ENCODE data around the gene VRTN. TPM values are rescaled to one million over a fixed set of nuclear protein-coding genes. Genes with fewer than 3 reads are reported as not detected.
"Not testable (repeated sequence)": the region's sequence is repeated elsewhere in the genome, so short reads cannot be mapped to it uniquely, and the experiment has no call there.

VRTN gene
- polyA plus RNA-seq, 3 donors: not detected

DNA sequence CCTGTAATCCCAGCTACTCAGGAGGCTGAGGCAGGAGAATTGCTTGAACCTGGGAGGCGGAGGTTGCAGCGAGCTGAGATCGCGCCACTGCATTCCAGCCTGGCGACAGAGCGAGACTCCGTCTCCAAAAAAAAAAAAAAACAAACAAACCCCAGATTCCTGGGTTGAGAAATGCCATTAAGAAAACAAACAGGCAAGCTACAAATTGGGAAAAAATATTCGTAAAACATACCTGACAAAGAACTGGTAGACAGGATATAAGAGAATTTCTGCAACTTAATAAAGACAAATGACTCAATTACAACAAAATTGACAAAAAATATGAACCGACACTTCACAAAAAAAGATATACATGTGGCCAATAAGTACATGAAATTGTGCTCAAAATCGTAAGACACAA is 33.3 kb downstream of the VRTN start:
- not testable (repeated sequence) for H3K27ac ChIP-seq (ENCODE audit: low read depth, low read length)
- 79 to 90% (median 84%) methylated on average over 6 to 10 of the region's 10 CpGs for WGBS, 3 donors

DNA sequence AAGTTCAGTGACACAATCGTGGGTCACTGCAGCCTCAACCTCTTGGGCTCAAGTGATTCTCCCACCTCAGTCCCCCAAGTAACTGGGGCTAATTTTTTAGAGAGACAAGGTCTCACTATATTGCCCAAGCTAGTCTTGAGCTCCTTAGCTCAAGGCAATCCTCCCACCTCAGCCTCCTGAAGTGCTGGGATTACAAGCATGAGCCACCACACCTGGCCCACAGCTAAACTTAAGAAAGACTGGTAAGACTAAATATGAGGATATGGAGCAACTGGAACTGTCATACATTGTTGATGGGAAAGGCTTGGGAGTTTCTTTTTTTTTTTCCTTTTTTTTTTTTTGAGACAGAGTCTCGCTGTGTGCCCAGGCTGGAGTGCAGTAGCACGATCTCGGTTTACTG is 34.0 kb downstream of the VRTN start:
- 90 to 96% (median 92%) methylated on average over 4 of the region's 4 CpGs for WGBS, 3 donors
- no peak overlapping the region for H3K27ac ChIP-seq (ENCODE audit: low read depth, low read length)

DNA sequence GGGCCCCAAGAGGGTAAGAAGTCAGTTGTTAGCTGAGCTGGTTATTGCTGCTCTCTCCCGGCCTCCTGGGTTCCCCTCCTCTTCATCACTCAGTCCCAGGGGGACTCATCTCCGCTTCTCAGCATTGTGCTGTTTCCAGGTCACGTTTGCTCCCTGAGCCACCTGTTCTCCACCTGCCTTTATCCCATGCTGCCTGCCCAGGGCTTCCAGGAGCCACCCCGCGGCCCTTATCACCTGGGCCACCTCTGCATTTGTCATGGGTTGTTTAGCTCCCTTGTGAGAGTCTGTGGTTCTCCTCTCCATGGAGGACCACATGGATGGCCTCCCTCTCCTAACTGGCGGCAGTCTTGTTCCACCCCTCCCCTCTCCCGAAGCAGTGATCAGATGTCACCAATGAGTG is 41.7 kb downstream of the VRTN start:
- WGBS, 3 donors: 46 to 78% (median 77%) methylated on average over 6 to 7 of the region's 7 CpGs

DNA sequence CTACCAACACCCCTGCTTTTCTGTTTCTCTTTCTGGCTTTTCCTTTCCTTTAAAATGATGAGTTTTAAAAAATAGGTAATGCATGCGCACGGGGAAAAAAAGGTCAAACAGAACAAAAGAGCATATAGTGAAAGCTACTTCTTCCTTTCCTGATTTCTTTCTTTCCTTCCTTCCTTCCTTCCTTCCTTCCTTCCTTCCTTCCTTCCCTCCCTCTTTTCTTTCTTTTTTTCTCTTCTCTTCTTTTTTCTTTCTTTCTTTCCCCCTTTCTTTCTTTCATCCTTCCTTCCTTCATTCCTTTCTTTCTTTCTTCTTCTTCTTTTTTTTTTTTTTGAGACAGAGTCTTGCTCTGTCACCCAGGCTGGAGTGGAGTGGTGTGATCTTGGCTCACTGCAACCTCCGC is 42.2 kb downstream of the VRTN start:
- WGBS, 3 donors: 84 to 92% (median 89%) methylated on average over 3 of the region's 3 CpGs
- H3K27ac ChIP-seq (ENCODE audit: low read depth, low read length): not testable (repeated sequence)

More for the DNA sequence above, 41.7 kb downstream of the VRTN start:
- H3K27ac ChIP-seq (ENCODE audit: low read depth, low read length): no peak overlapping the region

DNA sequence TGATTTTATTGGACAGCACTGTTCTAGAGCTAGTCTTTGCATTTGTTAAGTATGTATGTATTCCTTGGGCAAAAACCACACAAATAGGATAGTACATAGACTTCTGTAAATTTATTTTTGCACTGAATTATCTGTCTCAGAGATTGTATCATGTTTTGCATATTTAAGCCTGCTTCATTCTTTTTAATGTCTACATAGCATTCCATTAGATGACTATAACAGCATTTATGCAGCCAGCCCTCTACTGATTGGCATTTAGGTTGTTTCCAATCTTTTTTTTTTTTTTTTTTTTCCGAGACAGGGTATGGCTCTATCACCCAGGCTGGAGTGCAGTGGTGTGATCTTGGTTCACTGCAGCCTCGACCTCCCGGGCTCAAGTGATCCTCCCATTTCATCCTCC is 43.2 kb downstream of the VRTN start:
- no peak overlapping the region for H3K27ac ChIP-seq (ENCODE audit: low read depth, low read length)
- WGBS, 3 donors: 83 to 97% (median 89%) methylated on average over 3 of the region's 3 CpGs

DNA sequence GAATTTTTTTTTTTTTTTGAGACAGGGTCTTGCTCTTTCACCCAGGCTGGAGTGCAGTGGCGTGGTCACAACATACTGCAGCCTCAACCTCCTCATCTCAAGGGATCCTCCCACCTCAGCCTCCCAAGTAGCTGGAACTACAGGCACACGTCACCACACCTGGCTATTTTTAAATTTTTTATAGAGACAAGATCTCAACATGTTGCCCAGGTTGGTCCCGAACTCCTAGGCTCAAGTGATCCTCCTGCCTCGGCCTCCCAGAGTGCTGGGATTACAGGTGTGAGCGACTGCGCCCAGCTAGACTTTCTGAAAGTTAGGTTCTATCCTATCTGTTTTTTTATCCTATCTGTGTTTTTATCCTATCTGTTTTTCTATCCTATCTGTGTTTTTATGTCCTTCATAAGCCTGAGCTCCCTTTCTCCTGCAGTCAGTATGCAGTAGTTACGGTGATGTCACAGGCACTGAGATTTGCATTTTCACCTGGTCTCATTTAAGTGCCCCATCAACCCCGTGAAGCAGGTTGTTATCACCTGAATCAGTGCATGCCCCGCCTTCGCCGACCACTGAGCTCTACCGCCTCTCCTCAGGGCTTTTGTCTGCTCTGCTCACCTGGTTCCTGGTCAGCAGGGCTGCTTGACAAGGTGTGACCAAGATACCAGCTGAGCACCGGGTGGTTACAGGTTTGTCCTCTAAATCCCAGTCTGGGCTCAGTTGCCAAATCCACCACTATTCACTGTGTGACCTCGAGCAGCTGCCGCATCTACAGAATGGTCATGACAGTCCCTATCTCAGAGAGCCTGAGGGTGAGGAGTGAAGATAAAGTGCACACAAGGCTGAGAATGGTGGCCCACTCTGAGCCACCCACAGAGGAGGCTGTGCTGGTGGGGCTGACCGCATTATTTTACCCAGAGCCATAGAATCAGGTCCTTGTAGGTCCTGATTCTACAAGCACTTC is 44.6 kb downstream of the VRTN start:
- 72 to 87% (median 86%) methylated on average over 16 of the region's 16 CpGs for WGBS, 3 donors
- no peak overlapping the region for H3K27ac ChIP-seq (ENCODE audit: low read depth, low read length)

DNA sequence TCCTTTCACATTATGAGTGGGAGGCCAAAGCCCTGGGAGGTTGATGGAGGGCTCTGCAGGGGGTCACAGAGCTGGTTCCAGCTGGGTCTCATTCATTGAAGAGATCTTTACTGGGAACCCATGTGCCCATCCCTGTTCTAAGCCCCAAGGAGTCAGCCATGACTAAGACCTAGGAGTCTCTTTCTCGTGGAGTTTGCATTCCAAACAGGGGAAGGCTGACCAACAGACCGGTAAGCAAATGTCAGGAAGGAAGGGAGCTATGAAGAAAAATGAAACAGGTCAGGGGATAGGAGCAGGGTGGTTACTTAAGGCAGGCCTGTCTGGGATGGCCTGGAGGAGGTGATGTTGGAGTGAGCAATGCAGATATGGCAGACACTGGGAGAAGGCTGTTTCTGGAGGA is 46.3 kb downstream of the VRTN start:
- WGBS, 3 donors: 46 to 61% (median 52%) methylated on average over 2 of the region's 2 CpGs
- H3K27ac ChIP-seq (ENCODE audit: low read depth, low read length): no peak overlapping the region

DNA sequence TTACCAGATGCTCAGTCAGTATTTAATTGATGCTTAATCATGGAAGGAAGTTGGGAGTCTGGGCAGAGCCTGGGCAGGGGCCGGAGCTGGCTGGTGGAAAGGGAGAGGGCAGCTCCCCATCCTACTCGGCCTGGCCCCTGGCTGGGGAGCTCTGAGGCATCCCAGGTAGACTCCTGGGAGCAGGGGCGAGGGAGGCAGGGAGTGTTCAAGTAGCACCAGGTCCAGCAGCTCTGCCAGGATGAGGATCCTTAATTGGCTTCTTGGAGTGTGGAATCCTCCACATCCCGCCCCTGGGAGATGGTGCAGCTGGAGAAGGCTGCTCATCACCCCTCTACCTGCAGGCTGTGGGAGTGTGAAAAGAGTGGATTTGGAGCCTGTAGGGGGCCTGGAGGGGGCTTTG is 46.8 kb downstream of the VRTN start:
- no peak overlapping the region for H3K27ac ChIP-seq (ENCODE audit: low read depth, low read length)
- WGBS, 3 donors: 55 to 60% (median 56%) methylated on average over 4 of the region's 4 CpGs

DNA sequence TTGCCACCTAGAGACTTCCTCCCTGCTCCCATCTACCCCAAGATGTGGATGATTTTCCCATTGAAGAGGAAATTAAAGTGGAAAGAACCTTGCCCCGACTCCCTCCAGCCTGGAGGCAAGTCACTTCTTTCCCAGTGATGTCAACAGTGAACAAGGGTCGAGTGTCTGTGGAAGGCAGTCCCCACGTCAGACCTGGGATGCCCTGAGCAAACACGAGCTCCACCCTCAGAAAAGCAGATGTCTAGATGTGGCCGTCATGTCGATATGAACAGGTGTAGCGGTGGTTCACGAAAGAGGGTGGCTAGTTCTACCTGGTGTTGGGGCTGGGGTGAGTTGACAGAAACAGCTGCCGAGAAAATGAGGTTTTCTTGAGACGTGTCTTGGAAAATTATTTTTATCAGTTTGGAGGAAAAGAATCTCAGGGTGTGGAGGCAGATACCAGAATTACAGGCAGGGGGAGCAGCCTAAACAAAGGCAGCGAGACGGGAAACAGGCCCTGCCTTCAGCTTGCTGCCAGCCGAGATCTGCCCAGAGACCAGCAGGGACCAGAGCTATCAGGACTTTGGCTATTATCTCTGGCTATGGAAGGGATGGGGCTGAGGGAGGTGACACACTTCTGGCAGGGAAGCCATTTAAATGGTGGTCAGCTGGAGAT is 51.9 kb downstream of the VRTN start:
- 47 to 55% (median 51%) methylated on average over 13 of the region's 13 CpGs for WGBS, 3 donors
- H3K27ac ChIP-seq (ENCODE audit: low read depth, low read length): no peak overlapping the region

DNA sequence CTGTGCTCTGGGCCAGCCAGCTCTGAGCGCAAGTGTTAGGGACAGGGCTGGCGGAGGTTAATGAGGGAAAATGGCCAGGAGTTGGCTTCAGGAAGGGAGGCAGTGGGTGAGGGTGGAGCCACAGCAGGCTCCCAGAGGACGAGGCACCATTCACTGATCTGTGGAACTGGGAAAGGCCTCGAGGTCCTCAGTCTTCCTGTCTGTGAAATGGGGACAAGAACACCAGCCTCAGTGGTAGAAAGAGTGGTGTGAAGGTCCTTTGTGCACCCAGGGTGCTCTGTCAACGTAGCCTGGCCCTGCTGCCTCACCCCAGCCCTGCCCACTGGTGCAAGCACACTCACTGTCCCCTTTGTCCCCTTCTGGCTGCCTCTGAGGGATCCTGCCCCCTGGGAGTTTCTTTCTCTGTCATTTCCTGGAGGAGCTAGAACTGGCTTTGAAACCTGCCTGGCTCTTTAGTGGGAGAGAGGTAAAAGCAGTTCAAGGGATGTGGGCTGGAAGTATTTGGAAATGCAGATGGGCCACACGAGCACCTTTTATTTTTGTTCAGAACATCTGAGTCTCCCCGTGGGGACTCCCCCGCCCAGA is 52.7 kb downstream of the VRTN start:
- 42 to 48% (median 45%) methylated on average over 8 of the region's 8 CpGs for WGBS, 3 donors
- no peak overlapping the region for H3K27ac ChIP-seq (ENCODE audit: low read depth, low read length)

DNA sequence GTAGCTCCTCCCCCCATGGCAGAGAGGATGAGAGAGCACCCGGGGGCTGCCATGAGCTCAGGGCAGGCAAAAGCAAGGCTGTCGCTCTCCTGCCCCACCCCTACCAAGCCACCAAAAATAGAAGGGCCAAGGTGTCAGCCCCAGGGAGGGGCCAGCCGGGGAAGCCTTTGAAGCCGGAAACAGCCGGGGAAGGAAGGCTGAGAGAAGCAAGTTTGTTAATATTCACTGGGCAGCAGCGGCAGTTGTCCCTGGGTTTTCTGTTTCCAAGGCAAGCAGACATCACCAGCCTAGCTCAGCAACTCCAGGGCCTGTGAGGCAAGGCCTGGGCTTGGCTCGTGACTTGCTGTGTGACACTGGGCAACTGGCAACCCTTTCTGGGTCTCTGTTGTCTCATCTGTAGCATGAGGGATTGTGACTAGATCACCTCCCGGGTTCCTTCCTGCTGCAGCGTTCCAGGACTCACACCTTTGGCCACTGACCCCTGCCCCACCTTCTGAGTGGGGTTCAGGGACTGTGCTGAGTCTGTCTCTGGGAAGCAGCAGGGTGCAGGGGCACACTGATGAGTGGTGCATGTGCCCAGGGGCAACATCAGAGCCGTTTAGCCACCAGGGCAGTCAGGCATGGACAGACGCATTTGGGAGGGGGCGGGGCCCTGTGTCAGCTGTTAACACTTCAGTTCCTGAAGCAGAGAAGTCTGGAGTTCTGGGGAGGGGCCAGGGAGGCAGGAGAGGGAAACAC is 53.4 kb downstream of the VRTN start:
- no peak overlapping the region for H3K27ac ChIP-seq (ENCODE audit: low read depth, low read length)
- 7 to 9% (median 7%) methylated on average over 12 of the region's 12 CpGs for WGBS, 3 donors

DNA sequence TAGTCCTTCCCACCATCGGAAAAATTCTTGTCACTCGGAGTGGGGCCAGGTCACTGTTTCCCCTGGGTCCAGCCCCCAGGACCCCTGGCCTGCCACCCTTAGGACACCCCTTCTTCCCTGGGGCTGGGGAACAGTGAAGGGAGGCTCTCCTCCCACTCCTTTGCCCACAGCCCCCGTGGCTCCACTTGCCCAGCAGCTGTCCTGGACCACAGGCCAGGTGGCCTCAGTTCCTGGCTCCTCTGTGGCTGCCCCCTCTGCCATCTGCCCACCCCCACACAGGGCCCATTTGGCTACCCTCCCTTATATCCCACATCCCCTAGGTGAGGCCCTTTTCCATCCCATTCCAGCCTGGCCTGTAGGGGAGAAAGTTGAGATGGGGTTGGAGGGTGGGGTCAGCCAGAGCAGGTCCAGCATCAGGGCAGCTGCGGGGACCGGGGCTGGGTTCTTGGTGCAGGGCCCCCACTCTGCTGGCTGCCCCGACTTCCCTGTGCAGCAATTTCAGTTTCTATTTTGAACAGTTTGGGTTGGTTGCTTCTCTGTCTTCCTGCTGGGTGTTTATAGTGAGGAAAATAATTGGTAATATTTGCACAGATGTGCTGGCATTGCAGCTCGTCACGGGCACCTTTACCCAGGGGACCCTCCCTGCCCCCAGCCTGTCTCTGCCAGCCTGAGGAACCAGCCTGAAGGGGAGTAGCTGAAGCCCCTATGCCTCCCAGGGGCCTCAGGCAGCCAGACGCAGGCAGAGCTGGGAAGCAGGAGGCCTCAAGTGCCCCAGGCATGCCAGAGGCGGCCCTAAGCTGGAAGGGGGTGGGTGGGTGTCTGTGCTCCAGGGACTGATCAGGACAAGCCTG is 54.4 kb downstream of the VRTN start:
- no peak overlapping the region for H3K27ac ChIP-seq (ENCODE audit: low read depth, low read length)
- WGBS, 3 donors: 45 to 56% (median 48%) methylated on average over 10 of the region's 10 CpGs

DNA sequence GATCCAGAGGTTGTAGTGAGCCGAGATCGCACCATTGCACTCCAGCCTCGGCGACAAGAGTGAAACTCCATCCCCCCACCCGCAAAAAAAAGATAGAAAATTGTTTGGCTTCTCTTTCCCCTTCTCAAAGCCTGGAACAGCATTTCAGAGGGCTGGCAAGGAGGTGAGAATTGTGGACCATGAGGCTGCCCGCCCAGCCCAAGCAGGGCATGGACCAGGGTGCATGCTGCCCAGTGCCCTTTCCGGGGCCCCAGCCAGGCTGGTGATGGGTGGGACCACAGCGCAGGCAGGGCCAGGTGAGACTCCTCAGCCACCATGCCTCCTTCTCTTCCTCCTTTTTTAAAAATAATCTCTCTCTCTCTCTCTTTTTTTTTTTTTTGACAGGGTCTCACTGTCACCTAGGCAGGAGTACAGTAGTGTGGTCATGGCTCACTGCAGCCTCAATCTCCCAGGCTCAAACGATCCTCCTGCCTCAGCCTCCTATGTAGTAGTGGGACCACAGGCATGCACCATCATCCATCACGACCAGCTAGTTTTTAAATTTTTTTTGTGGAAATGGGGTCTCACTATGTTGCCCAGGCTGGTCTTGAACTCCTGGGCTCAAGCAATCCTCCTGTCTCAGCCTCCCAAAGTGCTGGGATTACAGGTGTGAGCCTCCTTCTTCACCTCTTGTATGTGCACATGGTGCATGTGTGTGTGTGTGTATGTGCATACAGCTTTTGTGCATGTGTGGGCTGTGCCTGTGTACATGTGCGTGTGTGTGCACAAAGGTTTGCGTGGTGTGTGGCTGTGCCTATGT is 55.5 kb downstream of the VRTN start:
- WGBS, 3 donors: 82 to 95% (median 91%) methylated on average over 12 of the region's 12 CpGs
- H3K27ac ChIP-seq (ENCODE audit: low read depth, low read length): no peak overlapping the region

DNA sequence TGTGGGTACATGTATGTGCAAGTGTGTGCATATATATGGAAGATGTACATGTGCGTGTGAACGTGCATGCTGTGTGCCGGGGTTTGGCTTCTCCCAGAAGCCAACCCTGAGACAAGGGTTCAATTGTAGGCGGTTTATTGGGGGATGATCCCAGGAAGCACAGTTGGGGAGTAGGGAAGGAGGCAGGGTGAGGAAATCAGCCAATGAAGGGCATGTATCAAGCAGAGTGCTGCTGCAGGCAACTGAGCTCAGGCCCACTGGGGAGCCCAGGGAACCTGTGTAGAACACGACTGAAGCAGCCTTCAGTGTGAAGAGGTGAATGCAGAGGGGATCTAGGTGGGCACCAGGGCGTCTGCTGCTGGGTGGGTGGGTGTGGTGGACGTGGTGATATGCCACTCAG is 56.2 kb downstream of the VRTN start:
- no peak overlapping the region for H3K27ac ChIP-seq (ENCODE audit: low read depth, low read length)
- 68 to 82% (median 73%) methylated on average over 7 of the region's 7 CpGs for WGBS, 3 donors

DNA sequence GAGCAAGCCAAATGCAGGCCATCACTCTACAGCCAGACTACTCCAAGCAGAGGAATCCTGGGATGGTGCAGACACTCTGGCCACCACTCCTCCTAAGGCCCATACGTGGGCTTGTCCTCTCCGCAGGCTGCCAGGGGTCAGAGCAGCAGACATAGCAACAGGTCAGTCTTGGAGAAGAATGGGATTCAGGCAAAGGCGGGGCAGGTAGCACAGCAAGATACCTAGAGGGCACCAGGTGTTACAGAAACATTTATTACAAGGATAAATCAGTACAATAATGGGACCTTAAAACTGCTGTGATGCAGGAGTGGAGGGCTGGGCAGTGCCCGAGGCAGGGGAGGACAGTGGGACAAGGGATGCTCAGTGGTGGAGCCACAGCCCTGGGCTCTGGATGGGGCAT is 57.4 kb downstream of the VRTN start:
- H3K27ac ChIP-seq (ENCODE audit: low read depth, low read length): no peak overlapping the region
- WGBS, 3 donors: 69 to 87% (median 86%) methylated on average over 4 of the region's 4 CpGs

DNA sequence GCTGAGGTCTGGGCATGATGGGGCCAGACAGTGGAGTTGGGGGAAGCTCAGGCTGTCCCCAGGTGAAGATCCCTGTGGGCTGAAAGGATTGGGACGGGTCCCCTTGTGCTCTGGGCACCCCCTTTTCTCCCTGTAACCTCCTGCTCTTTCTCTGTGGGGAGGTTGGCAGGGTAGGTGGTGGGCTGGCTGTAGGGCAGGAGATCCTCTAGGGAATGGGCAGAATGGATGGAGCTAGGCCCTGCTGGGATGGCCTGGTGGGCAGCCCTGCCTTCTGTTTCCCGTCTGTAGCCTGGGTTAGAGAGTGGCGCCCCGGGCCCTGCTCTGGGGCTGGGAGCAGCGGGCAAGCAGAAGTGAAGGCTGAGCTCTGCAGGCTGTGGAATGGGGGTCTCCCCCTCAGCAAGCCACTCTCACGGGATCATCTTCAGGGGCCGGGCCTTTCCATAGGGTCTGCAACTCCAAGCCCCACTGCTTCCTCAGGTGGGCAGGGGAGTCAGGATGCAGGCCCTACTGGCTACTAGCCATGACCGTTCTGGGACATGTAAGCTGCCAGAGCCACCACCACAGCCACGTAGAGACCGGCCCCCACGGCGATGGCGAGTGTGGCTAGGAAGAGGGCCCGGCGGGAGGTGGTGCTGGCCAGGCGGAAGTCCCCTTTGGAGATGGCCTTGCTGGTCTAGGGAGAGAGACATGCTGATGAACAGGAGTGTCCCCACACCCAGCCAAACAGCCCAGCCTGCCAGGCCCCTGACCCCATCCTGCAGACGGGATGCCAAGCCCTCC is 58.9 kb downstream of the VRTN start:
- WGBS, 3 donors: 86 to 90% (median 90%) methylated on average over 17 of the region's 17 CpGs
- no peak overlapping the region for H3K27ac ChIP-seq (ENCODE audit: low read depth, low read length)

DNA sequence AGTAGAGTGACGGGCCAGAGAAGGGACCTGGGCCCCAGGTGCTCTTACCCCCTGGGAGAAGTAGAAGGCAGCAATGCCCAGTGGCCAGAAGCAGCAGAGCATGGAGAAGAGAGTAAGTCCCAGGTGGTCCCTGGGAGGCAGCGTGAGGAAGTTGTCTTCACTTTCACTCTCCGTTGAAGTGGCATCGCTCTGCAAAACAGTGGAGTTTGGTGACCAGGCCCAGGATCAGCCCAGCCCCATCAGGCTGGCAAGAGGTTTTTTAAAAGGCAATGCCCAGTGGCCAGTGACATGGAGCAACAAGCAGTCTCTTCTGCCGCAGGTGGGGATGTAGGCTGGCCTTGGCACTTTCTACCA is 59.5 kb downstream of the VRTN start:
- WGBS, 3 donors: 81 to 94% (median 93%) methylated on average over 5 of the region's 5 CpGs
- H3K27ac ChIP-seq (ENCODE audit: low read depth, low read length): no peak overlapping the region
